ENCODE results near the gene EPHB6.

The EPHB6 gene

DNA sequence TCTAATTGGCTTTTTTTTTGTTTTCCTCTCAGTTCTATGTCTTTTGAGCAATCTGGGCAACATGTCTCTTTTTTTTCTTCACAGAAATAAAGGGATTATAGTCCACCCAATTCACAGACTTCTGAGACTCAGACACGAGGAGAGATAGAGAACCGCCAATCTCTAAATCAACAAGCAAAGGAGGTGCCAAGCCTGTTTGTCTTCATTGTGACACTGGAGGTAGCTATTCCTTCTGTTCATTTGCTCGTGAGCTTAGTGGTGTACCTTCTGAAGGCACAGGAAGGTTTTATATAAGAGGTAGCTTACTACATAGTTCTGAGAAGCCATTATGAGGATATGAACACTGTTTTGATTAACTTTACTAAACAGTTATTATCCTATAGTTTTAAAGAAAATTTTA is 6.1 kb downstream of the EPHB6 start:
- in situ Hi-C loops (cut with HindIII; ENCODE audit: low pct_ligation_motif_present, low pct_unique_long_range_greater_than_20kb, low sequenced_read_pairs) = no loop called here
- no peak for DNase-seq

DNA sequence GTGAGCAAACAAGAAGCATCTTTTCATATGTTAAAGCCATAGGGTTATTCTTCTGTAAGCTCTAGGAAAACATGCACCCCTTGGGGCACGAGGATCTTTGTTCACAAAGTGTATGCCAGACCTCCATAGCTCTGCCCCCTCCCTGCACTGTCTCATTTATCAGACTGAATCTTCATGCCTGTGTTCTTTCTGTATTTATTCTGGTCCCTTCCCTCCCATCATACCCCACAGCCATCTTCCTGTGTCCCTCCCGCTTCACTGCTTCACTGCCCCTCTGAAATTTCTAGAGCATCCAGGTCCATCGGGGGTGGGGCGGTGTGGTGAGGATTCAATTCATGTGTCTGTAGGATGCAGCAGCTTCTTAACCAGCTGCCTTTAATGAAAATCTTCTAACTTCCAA is 7.5 kb downstream of the EPHB6 start:
- DNase-seq = no peak
- in situ Hi-C loops (cut with HindIII; ENCODE audit: low pct_ligation_motif_present, low pct_unique_long_range_greater_than_20kb, low sequenced_read_pairs) = no loop called here

DNA sequence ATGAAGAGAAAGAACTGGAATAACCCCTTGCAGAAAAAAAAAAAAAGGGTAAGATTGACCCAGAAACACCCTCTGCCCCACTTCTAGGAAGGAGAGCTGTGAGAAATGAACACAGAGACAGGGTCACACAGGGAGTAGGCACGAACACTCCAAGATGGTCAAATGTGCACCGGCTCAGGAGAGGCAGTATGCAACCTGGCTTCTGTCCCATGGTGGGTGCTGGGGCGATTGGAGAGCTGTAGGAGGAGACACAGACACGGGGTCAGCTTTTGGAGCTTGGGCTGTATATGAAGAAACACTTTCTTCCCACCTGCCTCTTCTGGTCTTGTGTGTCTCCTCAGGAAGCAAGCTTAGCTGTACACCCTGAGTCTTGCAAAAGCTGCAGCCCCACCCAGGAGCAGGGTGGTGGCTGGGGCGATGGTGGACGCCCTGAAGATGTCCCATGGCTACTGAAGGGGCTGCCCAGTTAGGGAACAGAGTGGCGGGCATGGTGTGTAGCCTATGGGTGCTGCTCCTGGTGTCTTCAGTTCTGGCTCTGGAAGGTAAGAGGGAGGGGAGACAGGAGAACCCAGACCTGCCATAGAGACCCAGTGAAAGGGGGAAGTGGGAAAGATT is 8.0 kb downstream of the EPHB6 start:
- in situ Hi-C loops (cut with HindIII; ENCODE audit: low pct_ligation_motif_present, low pct_unique_long_range_greater_than_20kb, low sequenced_read_pairs) = no loop called here
- no peak for DNase-seq

DNA sequence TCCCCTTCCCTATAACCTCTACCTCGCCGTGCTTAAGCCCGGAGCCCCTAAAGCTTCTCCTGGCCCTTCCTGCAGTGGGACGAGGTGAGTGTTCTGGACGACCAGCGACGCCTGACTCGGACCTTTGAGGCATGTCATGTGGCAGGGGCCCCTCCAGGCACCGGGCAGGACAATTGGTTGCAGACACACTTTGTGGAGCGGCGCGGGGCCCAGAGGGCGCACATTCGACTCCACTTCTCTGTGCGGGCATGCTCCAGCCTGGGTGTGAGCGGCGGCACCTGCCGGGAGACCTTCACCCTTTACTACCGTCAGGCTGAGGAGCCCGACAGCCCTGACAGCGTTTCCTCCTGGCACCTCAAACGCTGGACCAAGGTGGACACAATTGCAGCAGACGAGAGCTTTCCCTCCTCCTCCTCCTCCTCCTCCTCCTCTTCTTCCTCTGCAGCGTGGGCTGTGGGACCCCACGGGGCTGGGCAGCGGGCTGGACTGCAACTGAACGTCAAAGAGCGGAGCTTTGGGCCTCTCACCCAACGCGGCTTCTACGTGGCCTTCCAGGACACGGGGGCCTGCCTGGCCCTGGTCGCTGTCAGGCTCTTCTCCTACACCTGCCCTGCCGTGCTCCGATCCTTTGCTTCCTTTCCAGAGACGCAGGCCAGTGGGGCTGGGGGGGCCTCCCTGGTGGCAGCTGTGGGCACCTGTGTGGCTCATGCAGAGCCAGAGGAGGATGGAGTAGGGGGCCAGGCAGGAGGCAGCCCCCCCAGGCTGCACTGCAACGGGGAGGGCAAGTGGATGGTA is 9.2 kb downstream of the EPHB6 start:
- in situ Hi-C loops (cut with HindIII; ENCODE audit: low pct_ligation_motif_present, low pct_unique_long_range_greater_than_20kb, low sequenced_read_pairs) = no loop called here
- no peak for DNase-seq

DNA sequence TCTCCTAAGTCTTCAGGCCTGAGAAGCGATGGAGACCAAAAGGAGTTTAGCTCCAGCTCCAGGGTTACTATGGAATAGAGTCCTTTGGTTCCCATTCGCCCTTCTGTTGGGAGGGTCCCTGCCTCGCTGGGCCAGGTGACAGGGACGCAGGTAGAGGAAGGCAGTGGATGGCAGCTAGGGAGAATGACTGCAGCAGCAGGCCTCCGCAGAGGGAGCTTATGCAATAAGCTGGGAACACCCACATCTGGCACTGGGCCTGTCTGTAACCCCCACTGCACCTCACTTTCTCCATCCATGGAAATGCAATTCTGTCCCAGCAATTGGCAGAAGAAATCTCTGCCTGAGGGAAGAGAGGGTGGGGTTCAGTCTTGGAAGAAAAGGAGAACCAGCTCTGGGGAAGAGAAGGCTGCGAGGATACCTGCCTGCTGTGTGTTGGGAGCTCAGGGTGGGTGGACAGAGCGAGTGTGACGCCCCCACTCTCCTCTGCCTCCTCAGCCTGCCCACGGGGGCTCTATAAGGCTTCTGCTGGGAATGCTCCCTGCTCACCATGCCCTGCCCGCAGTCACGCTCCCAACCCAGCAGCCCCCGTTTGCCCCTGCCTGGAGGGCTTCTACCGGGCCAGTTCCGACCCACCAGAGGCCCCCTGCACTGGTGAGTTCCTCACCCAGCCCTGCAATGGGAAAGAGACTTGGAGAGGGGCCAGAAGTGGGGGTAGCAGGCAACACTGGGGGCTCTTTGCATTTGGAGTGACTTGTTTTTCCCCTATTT is 10.3 kb downstream of the EPHB6 start:
- DNase-seq = no peak
- in situ Hi-C loops (cut with HindIII; ENCODE audit: low pct_ligation_motif_present, low pct_unique_long_range_greater_than_20kb, low sequenced_read_pairs) = no loop called here

DNA sequence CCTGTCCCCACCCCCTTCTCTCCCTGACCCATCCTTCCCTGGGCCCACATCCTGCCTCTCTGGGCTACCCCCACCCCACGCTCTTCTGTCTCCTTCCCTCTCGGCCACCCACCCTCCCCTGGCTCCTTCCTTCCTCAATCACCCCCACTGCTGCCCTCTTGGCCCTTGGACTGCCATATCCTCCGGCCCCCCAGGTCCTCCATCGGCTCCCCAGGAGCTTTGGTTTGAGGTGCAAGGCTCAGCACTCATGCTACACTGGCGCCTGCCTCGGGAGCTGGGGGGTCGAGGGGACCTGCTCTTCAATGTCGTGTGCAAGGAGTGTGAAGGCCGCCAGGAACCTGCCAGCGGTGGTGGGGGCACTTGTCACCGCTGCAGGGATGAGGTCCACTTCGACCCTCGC is 10.9 kb downstream of the EPHB6 start:
- in situ Hi-C loops (cut with HindIII; ENCODE audit: low pct_ligation_motif_present, low pct_unique_long_range_greater_than_20kb, low sequenced_read_pairs) = no loop called here

DNA sequence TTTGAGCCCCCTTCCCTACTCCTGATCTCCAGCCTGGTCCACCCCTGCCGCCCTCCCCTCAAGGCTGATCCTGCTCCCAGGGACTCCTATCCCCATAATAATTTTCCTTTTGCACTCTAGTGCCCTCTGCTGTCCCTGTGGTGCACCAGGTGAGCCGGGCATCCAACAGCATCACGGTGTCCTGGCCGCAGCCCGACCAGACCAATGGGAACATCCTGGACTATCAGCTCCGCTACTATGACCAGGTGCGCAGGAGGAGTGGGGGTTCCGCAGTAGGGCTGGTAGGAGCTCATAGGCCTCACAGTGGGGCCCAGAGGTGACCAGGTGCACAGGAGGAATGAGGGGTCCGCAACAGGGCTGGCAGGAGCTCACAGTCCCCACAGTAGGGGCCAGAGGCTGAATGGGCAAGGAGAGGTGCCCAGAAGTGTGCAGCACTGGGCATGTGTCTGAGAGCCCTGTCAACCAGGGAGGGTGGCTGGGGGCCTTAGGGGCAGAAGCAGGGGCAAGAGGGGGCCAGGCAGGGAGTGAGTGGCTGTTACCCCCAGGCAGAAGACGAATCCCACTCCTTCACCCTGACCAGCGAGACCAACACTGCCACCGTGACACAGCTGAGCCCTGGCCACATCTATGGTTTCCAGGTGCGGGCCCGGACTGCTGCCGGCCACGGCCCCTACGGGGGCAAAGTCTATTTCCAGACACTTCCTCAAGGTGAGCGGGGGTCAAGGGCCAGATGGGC is 11.7 kb downstream of the EPHB6 start:
- DNase-seq = peak; percentile 58
- in situ Hi-C loops (cut with HindIII; ENCODE audit: low pct_ligation_motif_present, low pct_unique_long_range_greater_than_20kb, low sequenced_read_pairs) = no loop called here

More for the DNA sequence above, 10.9 kb downstream of the EPHB6 start:
- DNase-seq = no peak

DNA sequence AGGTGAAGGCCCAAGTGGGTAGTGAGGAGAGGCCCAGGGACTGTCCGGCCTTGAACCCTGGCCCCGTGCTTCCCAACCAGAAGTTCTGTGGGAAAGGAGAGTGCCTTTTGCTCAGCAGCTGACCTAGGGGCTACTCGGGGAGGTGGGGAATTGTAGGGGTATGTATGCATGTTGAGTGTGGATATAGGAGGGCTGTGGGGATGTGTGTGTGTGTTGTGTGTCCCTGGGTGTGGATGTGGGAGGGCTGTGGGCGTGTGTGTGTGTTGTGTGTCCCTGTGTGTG is 12.2 kb downstream of the EPHB6 start:
- in situ Hi-C loops (cut with HindIII; ENCODE audit: low pct_ligation_motif_present, low pct_unique_long_range_greater_than_20kb, low sequenced_read_pairs) = no loop called here
- no peak for DNase-seq

DNA sequence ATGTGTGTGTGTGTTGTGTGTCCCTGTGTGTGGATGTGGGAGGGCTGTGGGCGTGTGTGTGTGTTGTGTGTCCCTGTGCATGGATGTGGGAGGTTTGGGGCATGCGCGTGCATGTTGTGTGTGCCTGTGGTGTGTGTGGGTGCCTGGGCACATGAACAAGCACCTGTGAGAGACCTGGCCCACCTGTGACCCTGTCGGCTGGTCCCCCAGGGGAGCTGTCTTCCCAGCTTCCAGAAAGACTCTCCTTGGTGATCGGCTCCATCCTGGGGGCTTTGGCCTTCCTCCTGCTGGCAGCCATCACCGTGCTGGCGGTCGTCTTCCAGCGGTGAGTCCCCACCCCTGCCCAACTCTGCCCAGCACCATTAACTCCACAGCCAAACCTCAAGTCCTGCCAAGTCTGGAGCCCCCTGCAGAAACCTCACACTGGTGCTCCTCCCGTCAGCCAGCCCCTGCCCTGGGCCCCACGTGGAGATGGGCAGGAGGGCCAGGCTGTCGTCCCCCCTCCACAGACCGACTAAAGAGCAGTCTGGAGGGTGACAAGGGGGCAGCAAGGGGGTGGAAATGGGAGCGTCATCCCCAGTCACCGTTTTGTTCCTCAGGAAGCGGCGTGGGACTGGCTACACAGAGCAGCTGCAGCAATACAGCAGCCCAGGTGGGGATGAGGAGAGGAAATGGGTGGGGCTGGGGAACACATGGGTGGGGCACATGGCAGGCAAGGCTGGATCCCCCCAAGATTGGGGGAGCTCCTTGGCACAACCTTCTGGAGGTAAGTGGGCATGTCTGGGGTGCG is 12.7 kb downstream of the EPHB6 start:
- in situ Hi-C loops (cut with HindIII; ENCODE audit: low pct_ligation_motif_present, low pct_unique_long_range_greater_than_20kb, low sequenced_read_pairs) = no loop called here

DNA sequence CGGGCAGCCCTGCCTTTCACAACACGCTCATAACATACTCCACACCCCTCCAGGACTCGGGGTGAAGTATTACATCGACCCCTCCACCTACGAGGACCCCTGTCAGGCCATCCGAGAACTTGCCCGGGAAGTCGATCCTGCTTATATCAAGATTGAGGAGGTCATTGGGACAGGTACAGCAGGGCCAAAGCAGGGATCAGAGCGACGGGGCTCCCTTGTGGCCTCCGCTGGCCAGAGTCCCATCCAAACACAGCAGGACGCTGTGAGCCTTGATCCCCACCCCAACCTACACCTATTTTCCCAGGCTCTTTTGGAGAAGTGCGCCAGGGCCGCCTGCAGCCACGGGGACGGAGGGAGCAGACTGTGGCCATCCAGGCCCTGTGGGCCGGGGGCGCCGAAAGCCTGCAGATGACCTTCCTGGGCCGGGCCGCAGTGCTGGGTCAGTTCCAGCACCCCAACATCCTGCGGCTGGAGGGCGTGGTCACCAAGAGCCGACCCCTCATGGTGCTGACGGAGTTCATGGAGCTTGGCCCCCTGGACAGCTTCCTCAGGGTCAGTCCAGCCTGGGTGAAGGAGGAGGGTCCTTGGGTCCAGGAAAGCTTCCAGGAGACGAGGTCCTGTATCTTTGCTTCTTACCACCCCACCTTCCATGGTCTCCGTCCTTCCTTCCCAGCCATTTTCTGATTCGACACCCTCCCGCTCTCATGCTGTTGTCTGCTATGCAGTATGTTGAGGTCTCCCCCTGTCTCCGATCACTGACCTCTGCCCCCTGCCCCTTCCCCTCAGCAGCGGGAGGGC is 13.5 kb downstream of the EPHB6 start:
- no peak for DNase-seq
- in situ Hi-C loops (cut with HindIII; ENCODE audit: low pct_ligation_motif_present, low pct_unique_long_range_greater_than_20kb, low sequenced_read_pairs) = no loop called here

More for the DNA sequence above, 12.7 kb downstream of the EPHB6 start:
- no peak for DNase-seq

DNA sequence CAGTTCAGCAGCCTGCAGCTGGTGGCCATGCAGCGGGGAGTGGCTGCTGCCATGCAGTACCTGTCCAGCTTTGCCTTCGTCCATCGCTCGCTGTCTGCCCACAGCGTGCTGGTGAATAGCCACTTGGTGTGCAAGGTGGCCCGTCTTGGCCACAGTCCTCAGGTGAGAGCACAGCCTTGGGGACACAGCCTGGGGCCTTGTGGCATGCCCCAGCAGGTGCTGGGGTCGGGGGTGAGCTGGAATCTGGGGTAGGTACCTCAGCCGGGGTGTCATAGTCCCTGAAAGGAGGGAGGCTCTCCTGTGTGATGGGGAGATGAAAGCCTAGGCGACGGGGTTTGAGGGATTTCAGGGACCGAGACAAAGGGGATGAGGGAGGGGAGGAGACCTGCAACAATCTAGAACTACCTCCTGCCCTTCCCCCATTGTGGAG is 14.1 kb downstream of the EPHB6 start:
- in situ Hi-C loops (cut with HindIII; ENCODE audit: low pct_ligation_motif_present, low pct_unique_long_range_greater_than_20kb, low sequenced_read_pairs) = no loop called here
- DNase-seq = no peak

DNA sequence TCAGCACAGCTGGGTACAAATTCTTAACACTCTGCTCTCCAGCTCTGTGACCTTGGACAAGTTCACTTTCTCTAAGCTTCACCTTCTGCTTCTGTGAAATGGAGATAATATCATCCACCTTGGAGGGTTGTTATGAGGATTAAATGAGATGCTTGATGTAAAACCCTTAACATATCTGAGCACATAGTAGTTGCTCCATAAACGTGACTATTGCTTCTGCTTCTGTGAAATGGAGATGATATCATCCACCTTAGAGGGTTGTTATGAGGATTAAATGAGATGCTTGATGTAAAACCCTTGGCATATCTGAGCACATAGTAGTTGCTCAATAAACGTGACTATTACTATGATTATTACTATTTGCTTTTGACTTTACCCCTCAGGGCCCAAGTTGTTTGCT is 14.6 kb downstream of the EPHB6 start:
- DNase-seq = no peak
- in situ Hi-C loops (cut with HindIII; ENCODE audit: low pct_ligation_motif_present, low pct_unique_long_range_greater_than_20kb, low sequenced_read_pairs) = no loop called here

DNA sequence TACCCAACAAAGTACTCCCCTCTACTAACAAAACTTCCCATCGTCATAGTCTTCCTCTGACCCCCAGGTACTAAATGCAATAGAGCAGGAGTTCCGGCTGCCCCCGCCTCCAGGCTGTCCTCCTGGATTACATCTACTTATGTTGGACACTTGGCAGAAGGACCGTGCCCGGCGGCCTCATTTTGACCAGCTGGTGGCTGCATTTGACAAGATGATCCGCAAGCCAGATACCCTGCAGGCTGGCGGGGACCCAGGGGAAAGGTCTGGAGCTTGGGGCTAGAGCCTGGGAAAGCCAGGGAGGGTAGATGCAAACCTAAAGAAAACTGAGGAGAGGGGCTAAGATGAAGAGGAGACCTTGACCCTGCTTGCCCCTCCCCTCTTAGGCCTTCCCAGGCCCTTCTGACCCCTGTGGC is 15.3 kb downstream of the EPHB6 start:
- in situ Hi-C loops (cut with HindIII; ENCODE audit: low pct_ligation_motif_present, low pct_unique_long_range_greater_than_20kb, low sequenced_read_pairs) = no loop called here

DNA sequence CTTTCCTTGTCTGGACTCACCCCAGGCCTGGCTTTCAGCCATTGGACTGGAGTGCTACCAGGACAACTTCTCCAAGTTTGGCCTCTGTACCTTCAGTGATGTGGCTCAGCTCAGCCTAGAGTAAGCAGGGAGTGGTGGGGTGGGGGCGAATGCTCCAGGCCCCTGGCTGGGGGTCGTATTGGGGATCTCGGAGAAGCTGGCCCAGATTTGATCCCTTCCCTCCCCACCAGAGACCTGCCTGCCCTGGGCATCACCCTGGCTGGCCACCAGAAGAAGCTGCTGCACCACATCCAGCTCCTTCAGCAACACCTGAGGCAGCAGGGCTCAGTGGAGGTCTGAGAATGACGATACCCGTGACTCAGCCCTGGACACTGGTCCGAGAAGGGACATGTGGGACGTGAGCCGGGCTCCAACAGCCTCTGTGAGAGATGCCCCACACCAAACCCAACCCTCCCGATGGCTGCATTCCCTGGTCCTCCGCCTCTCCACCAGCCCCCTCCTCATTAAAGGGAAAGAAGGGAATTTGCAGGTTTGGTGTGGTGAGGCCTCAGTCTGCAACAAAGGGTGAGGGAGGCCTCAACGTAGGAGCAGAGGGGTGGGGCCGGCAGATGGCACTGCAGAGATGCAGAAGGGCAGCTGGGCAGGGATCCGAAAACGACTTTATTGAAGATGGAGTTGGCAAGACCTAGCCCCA is 15.8 kb downstream of the EPHB6 start:
- in situ Hi-C loops (cut with HindIII; ENCODE audit: low pct_ligation_motif_present, low pct_unique_long_range_greater_than_20kb, low sequenced_read_pairs) = no loop called here
- no peak for DNase-seq

More for the DNA sequence above, 15.3 kb downstream of the EPHB6 start:
- DNase-seq = no peak

DNA sequence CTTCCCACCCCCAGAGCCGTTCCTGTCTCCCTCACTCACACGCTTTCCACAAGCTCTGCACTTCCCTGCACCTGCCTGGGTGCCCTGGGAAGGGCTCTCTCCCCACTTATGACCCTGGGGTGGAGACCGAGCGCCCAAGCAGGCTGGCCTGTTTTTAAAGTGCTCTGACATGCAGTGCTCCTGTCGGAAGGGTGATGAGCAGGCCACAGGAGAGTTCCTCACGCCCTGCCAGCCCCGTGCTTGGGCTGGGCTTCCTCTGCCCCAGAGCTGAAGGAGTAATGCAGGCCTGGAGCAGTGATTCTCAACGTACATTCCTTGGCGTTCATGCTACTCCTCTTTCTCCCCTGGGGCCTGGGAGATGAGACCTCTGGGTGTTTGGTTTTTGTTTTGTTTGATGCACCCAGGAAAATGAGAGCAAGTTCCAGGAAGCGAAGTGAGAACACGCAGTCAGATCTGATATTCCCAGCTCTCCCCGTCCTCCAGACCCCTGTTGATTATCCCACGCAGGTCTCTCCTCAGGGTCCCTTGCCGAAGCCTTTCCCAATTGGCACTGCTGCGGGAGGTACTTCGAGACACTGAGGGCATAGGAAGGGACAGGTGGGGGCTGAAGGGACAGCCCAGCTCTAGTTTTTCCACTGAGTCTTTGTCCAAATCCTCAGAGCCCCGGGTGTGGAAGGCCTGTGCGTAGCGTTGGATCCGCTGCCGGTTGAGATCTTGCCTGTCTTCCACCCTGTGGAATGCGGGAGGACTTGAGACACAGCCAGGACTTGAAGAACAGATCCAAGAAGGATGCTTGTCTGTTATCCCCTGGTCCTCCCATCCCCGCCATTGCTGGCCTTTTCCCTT is 16.6 kb downstream of the EPHB6 start:
- in situ Hi-C loops (cut with HindIII; ENCODE audit: low pct_ligation_motif_present, low pct_unique_long_range_greater_than_20kb, low sequenced_read_pairs) = no loop called here
- DNase-seq = no peak

DNA sequence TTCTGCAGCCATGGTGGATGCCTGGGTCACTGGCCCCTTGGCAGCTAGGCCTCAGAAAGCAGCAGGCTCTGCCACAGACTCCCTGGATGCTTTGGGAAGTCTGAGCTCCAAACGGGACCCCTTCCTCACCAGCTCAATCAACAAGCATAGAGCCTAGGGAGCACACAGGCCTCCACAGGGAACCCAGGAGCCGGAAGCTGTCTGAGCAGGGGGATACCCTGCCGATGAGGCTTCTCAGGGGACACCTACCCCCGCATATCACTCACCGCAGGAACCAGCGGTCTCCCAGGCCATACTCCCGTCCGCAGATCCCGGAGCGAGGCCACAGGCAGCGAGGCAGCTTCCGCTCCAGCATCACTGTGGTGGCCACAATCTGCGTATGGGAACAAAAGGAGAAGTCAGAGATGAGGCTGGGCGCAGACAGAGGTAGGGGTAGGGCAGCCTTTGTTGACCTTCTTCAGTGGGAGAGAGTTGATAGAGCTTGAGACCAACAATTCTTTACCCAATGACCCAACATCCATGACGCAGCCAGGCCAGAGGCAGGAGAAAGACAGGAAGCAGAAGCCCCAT is 17.3 kb downstream of the EPHB6 start:
- in situ Hi-C loops (cut with HindIII; ENCODE audit: low pct_ligation_motif_present, low pct_unique_long_range_greater_than_20kb, low sequenced_read_pairs) = no loop called here
- DNase-seq = no peak
